ENCODE results near the gene FNDC5. TPM values are rescaled to one million over a fixed set of nuclear protein-coding genes. Genes with fewer than 3 reads are reported as not detected.
"Not testable (repeated sequence)": the region's sequence is repeated elsewhere in the genome, so short reads cannot be mapped to it uniquely, and the experiment has no call there.

FNDC5 gene
- total RNA-seq, 3 donors from 2014 or later (not counting 1 experiment from before 2014, with no cell fraction given): 0.36 TPM; not detected in 2

DNA sequence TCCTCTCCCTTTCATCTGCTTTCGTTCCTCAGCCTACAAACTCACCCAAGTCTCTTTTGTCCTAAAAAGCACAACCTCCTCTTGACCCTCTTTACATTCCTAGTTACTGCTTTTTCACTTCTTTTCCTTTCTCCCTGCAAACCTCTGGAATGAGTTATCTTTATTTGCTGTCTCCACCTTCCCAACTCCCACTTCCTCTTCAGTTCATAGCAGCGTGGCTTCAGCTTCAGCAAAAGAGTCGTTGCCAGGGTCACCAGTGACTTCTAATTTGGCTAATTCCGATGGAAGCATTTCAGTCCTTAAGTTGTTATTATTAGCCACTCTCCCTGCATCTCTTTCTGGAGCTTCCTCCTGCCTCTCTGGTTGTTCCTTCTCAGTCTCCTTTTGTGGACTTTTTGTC lies 36.7 kb upstream of the FNDC5 start:
- intact Hi-C loops (cut with micrococcal nuclease): no loop called here
- no peak for DNase-seq
- Histone ChIP-seq H3K4me1 (ENCODE audit: control insufficient read depth, insufficient read depth, low read length) (no peaks in the 10 kb centered on the region), H3K4me3 (ENCODE audit: low read length) (no peak overlapping the region), H3K27ac (ENCODE audit: low read length) (no peak overlapping the region), H3K36me3 (ENCODE audit: control insufficient read depth, insufficient read depth, low read length) (no peaks in the 10 kb centered on the region), H3K27me3 (ENCODE audit: control insufficient read depth, insufficient read depth, low read length) (peaks cover 3% of the 10 kb centered on the region), H3K9me3 (ENCODE audit: control insufficient read depth, insufficient read depth, low read length) (no peaks in the 10 kb centered on the region)
- TF ChIP-seq, protein P1, sequence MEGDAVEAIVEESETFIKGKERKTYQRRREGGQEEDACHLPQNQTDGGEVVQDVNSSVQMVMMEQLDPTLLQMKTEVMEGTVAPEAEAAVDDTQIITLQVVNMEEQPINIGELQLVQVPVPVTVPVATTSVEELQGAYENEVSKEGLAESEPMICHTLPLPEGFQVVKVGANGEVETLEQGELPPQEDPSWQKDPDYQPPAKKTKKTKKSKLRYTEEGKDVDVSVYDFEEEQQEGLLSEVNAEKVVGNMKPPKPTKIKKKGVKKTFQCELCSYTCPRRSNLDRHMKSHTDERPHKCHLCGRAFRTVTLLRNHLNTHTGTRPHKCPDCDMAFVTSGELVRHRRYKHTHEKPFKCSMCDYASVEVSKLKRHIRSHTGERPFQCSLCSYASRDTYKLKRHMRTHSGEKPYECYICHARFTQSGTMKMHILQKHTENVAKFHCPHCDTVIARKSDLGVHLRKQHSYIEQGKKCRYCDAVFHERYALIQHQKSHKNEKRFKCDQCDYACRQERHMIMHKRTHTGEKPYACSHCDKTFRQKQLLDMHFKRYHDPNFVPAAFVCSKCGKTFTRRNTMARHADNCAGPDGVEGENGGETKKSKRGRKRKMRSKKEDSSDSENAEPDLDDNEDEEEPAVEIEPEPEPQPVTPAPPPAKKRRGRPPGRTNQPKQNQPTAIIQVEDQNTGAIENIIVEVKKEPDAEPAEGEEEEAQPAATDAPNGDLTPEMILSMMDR (IDR thresholded peaks at IDR 0.05): no peak
- H3K9me3 Mint-ChIP-seq: no peaks in the 10 kb centered on the region
- no peak overlapping the region for H3K27ac Mint-ChIP-seq
- no peaks in the 10 kb centered on the region for H3K4me1 Mint-ChIP-seq
- peaks cover 7 to 19% of the 10 kb centered on the region in 2 donors for H3K27me3 Mint-ChIP-seq (ENCODE audit: low read depth in 2 of 2)
- H3K36me3 Mint-ChIP-seq: no peaks in the 10 kb centered on the region
- 38% methylated on average over 4 of the region's 4 CpGs for WGBS (ENCODE audit: insufficient coverage)
- no peak overlapping the region for H3K4me3 Mint-ChIP-seq
- ATAC-seq: no peak

DNA sequence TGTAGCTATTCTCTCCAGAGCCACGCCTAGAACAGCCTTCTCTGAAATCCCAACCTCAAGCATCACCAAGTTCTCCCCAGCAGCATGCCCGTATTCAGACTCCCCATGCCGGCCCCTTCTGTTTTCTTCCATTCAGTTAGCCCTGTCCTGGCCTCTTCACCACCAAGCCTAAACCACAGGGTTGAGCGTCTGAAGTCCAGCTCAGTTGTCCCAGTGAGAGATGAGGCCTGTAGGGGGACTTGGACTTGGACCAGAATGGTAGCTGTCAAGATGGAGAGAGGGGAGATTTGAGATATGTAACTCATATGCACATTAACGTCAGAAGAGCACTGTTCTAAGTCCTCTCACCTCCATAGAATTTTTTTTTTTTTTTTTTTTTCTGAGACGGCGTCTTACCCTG lies 35.9 kb upstream of the FNDC5 start:
- 81% methylated on average over 4 of the region's 7 CpGs for WGBS (ENCODE audit: insufficient coverage)
- TF ChIP-seq, protein P1 (IDR thresholded peaks at IDR 0.05): no peak
- H3K36me3 Mint-ChIP-seq: no peaks in the 10 kb centered on the region
- H3K4me3 ChIP-seq (ENCODE audit: low read length): no peak overlapping the region
- H3K9me3 Mint-ChIP-seq: no peaks in the 10 kb centered on the region
- no peak for ATAC-seq
- no peak overlapping the region for H3K27ac Mint-ChIP-seq
- H3K4me1 Mint-ChIP-seq: peaks cover 0 to 2% of the 10 kb centered on the region in 2 donors
- H3K27me3 ChIP-seq (ENCODE audit: control insufficient read depth, insufficient read depth, low read length): peaks cover 5% of the 10 kb centered on the region
- H3K27me3 Mint-ChIP-seq (ENCODE audit: low read depth in 2 of 2): peaks cover 13 to 26% of the 10 kb centered on the region in 2 donors
- H3K36me3 ChIP-seq (ENCODE audit: control insufficient read depth, insufficient read depth, low read length): no peaks in the 10 kb centered on the region
- DNase-seq: no peak
- H3K4me1 ChIP-seq (ENCODE audit: control insufficient read depth, insufficient read depth, low read length): peaks cover 1% of the 10 kb centered on the region
- intact Hi-C loops (cut with micrococcal nuclease): no loop called here
- no peak overlapping the region for H3K27ac ChIP-seq (ENCODE audit: low read length)
- H3K9me3 ChIP-seq (ENCODE audit: control insufficient read depth, insufficient read depth, low read length): no peaks in the 10 kb centered on the region
- H3K4me3 Mint-ChIP-seq: no peak overlapping the region

DNA sequence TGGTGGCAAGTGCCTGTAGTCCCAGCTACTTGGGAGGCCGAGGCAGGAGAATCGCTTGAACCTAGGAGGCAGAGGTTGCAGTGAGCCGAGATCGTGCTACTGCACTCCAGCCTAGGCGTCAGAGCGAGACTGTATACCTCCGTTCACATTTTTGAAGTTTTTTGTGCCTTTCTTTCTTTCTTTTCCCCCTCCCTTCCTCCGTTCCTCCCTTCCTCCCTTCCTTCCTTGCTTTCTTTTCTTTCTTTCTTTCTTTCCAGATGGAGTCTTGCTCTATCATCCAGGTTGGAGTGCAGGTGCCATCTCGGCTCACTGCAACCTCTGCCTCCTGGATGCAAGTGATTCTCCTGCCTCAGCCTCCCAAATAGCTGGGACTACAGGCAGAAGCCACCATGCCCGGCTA lies 34.9 kb upstream of the FNDC5 start:
- H3K4me3 ChIP-seq (ENCODE audit: low read length); intact Hi-C loops (cut with micrococcal nuclease); H3K4me1 Mint-ChIP-seq; ATAC-seq; H3K27ac ChIP-seq (ENCODE audit: low read length); H3K9me3 Mint-ChIP-seq; H3K9me3 ChIP-seq (ENCODE audit: control insufficient read depth, insufficient read depth, low read length); H3K4me3 Mint-ChIP-seq; H3K27ac Mint-ChIP-seq; H3K36me3 Mint-ChIP-seq; H3K4me1 ChIP-seq (ENCODE audit: control insufficient read depth, insufficient read depth, low read length); H3K36me3 ChIP-seq (ENCODE audit: control insufficient read depth, insufficient read depth, low read length); DNase-seq: not testable (repeated sequence)
- H3K27me3 Mint-ChIP-seq (ENCODE audit: low read depth in 2 of 2): peaks cover 18 to 30% of the 10 kb centered on the region in 2 donors
- peaks cover 12% of the 10 kb centered on the region for H3K27me3 ChIP-seq (ENCODE audit: control insufficient read depth, insufficient read depth, low read length)
- WGBS (ENCODE audit: insufficient coverage): 82% methylated on average over 10 of the region's 10 CpGs

DNA sequence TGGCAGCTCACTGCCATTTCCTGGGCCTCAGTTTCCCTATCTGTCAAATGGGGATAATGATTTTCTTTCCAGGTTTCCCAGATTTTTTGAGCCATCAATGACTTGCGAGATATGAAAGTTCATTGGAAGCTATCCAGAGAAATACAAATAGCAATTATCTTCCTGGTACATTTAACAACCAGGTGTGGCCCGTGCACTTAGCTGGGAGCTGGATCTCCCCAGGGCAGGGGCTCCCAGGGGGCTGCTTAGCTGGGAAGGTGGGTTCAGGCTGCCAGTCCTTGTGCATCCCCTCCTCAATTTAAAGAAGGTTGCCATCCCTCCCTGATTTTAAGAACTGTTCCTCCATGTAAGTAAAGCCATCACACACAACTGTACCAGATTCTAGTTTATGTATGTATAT lies 34.1 kb upstream of the FNDC5 start:
- H3K27me3 ChIP-seq (ENCODE audit: control insufficient read depth, insufficient read depth, low read length): peaks cover 19% of the 10 kb centered on the region
- ATAC-seq (no peak), DNase-seq (no peak)
- intact Hi-C loops (cut with micrococcal nuclease): no loop called here
- H3K9me3 Mint-ChIP-seq: no peaks in the 10 kb centered on the region
- H3K27ac Mint-ChIP-seq: no peak overlapping the region
- H3K36me3 ChIP-seq (ENCODE audit: control insufficient read depth, insufficient read depth, low read length): no peaks in the 10 kb centered on the region
- no peak overlapping the region for H3K27ac ChIP-seq (ENCODE audit: low read length)
- no peak overlapping the region for H3K4me3 ChIP-seq (ENCODE audit: low read length)
- no peak overlapping the region for H3K4me3 Mint-ChIP-seq
- peaks cover 4 to 10% of the 10 kb centered on the region in 2 donors for H3K4me1 Mint-ChIP-seq
- no peaks in the 10 kb centered on the region for H3K36me3 Mint-ChIP-seq
- peaks cover 22 to 26% of the 10 kb centered on the region in 2 donors for H3K27me3 Mint-ChIP-seq (ENCODE audit: low read depth in 2 of 2)
- no peaks in the 10 kb centered on the region for H3K9me3 ChIP-seq (ENCODE audit: control insufficient read depth, insufficient read depth, low read length)
- WGBS (ENCODE audit: insufficient coverage): 83% methylated on average over 2 of the region's 2 CpGs
- peaks cover 11% of the 10 kb centered on the region for H3K4me1 ChIP-seq (ENCODE audit: control insufficient read depth, insufficient read depth, low read length)
- TF ChIP-seq, protein P1 (IDR thresholded peaks at IDR 0.05): no peak

Data from natural killer cell (primary cell).